ENCODE data around the gene PDIA5. TPM values are rescaled to one million over a fixed set of nuclear protein-coding genes. Genes with fewer than 3 reads are reported as not detected.
A peak's percentile ranks its signal among the peaks of the same experiment; 100 is the strongest.

Gene PDIA5
- total and polyA plus RNA-seq, 11 donors: 3.3 to 16.3 (median 6.4) TPM

DNA sequence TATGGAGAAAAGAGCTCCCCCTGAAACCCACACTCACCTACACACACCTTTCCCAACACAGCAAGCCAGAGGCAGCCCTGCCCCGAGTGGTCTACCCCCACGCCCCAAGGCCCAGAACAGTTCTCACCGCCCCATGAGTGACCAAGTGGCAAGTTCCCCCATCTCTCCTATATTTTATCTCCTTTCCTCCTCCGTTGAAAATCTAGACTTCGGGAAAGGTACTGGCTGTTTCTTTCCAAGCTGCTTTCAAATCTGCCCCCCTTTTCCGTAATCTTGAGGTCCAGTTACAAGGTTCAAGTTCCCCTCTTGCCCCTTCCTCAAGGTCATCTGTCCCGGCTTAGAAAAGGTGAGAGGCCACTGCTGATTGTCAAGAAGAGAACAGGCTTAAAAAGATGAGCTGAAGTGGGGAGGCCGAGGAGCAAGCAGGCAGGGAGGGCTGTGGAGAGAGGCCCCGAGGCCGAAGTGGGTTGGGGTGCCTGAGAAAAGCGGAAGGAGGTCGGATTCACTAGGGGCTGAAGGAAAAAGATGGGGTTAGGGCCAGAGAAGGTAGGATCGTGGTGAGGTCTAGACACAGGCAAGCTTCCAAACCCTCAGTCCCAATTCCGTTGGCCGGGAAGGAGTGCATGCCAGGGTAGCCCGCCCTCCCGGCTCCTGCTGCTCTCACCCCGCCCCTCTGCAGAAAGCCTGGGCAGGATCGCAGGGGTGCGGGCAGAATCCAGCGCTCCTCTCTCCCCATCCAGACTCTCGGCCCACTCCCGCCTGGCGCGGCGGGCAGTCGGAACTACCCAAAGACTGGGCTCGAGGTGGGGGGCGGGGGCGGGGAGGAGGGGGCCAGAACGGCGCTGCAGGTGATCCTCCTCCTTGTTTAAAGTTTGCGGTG, 40.9 kb upstream of the PDIA5 start:
- Histone ChIP-seq H3K27ac (peak overlapping the region in 9 of 12 donors; percentile 9 to 73 (median 52)), H3K4me1 (peaks cover 0 to 31% (median 27%) of the 10 kb centered on the region in 12 donors), H3K9me3 (no peaks in the 10 kb centered on the region), H3K27me3 (peaks cover 0 to 65% (median 11%) of the 10 kb centered on the region in 9 donors), H3K4me3 (peak overlapping the region; percentile 45 to 82 (median 68)), H3K36me3 (no peaks in the 10 kb centered on the region)
- peak in 4 of 5 donors; percentile 36 to 49 (median 43) for DNase-seq
- TF ChIP-seq, protein P1, sequence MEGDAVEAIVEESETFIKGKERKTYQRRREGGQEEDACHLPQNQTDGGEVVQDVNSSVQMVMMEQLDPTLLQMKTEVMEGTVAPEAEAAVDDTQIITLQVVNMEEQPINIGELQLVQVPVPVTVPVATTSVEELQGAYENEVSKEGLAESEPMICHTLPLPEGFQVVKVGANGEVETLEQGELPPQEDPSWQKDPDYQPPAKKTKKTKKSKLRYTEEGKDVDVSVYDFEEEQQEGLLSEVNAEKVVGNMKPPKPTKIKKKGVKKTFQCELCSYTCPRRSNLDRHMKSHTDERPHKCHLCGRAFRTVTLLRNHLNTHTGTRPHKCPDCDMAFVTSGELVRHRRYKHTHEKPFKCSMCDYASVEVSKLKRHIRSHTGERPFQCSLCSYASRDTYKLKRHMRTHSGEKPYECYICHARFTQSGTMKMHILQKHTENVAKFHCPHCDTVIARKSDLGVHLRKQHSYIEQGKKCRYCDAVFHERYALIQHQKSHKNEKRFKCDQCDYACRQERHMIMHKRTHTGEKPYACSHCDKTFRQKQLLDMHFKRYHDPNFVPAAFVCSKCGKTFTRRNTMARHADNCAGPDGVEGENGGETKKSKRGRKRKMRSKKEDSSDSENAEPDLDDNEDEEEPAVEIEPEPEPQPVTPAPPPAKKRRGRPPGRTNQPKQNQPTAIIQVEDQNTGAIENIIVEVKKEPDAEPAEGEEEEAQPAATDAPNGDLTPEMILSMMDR (IDR thresholded peaks at IDR 0.05): no peak
- TF ChIP-seq POLR2A (IDR thresholded peaks at IDR 0.05): no peak
- intact Hi-C loops (cut with DNase I): loop anchor here in 8 of 10 donors (2.0 to 10.0 kb wide), 8 partner anchors 83 to 529 kb away; partner anchors contain the start of gene SEC22A (in 1 of the 8)
- WGBS, 4 donors: 24 to 35% (median 29%) methylated on average over 22 to 33 of the region's 33 CpGs
- peak in 3 of 4 donors; percentile 35 to 63 (median 52) for ATAC-seq

DNA sequence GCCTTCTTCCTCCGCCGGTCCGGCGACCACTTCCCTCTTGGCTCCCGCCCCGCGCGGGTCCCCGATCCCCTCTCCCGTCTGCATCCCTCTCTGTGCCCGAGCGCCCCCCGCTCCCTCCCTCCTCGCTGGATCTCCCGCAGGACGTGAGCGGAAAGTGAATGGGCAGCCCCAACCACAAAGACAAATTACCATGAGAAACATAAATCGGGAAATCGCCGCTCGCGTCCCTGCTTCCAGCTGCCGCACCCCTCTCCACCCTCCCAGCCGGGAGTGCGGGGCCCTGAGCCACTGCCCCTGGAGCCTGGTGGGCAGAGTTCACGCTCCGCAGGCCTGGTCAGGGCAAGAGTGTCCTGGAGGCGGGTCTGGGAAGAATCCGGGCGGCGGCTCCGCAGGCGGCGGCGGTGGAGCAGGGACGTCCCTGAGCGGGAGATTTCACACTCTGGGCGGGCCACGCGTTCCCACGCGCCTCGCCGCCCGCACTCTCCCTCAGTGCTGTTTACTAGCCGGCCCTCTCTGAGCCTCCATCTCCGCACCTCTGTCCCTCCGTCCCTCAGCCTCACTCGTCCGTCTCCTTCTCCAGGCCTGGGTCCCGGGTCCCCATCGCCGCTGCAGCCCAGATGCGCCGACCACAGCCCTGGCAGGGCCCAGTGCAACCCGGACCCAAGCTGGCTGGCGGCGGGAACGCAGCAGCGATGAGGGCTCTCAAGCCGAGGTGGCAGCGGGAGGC, 40.1 kb upstream of the PDIA5 start:
- WGBS, 4 donors: 1% methylated on average over 20 to 62 of the region's 62 CpGs
- ATAC-seq (peak in 3 of 4 donors; percentile 25 to 55 (median 52)), DNase-seq (peak; percentile 36 to 74 (median 40))
- intact Hi-C loops (cut with DNase I): loop anchor here in 8 of 10 donors (2.0 to 10.0 kb wide), 8 partner anchors 84 to 528 kb away; partner anchors contain the start of gene SEC22A (in 1 of the 8)
- Histone ChIP-seq H3K4me1 (peaks cover 0 to 37% (median 28%) of the 10 kb centered on the region in 12 donors), H3K9me3 (no peaks in the 10 kb centered on the region), H3K4me3 (peak overlapping the region; percentile 45 to 82 (median 68)), H3K27me3 (peaks cover 0 to 65% (median 11%) of the 10 kb centered on the region in 9 donors), H3K36me3 (no peaks in the 10 kb centered on the region), H3K27ac (peak overlapping the region in 10 of 12 donors; percentile 9 to 73 (median 52))
- no peak for TF ChIP-seq POLR2A (IDR thresholded peaks at IDR 0.05)
- TF ChIP-seq, protein P1 (IDR thresholded peaks at IDR 0.05): no peak

DNA sequence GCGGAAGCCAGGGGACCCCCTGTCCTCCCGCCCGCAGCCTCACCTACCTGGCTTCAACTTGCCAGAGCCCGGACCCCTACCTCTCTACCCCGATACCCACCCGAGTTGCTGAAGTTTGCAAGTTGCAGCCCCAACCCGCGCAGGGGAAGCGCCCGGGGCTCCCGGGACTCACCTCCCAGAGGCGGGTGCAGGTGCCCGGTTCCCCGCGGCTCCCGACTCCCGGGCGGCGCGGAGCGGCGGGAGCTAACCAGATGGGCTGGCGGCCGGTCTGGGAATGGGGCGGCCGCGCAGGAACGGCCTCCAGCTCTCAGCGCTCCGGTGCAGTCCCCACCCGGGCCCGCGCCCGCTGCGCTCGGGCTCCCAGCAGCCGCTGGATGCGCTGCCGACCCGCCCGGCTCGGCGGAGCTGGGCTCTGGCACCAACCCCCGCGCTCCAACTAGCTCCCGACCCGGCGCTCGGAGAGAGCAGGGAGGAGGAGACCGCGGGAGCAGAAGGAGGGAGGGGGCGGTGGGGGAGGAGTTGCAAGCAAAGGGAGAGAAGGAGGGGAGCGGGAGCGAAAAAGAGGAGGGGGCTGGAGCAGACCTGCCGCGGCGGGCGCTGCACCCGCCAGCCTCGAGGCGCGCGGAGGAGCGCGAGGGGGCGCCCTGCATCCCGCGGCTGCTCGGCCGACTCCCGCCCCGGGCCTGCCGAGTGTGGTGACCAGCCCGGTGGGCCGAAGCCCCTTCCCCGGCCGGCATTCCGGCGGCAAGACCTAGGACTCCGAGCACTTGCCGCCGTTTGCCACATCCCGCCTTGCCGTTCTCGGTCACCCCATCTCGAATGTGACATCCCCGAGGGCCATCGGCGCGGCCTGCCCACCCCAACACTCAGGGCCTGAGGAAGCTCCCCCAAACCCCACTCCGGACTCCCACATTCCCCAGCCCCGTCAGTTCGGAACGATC, 39.3 kb upstream of the PDIA5 start, which contains the start of gene SEMA5B:
Gene SEMA5B, minus strand, starts transcription at position 472 of the 941 bp plus-strand sequence. CDS start 66,500 bp downstream, outside the sequence.
- Histone ChIP-seq H3K4me1 (peaks cover 0 to 34% (median 24%) of the 10 kb centered on the region in 12 donors), H3K27ac (peak within 1 kb of the TSS in 10 of 12 donors; percentile 9 to 73 (median 54)), H3K4me3 (peak within 1 kb of the TSS; percentile 45 to 82 (median 68)), H3K27me3 (peaks cover 0 to 65% (median 11%) of the 10 kb centered on the region in 9 donors), H3K9me3 (no peaks in the 10 kb centered on the region), H3K36me3 (no peaks in the 10 kb centered on the region)
- peak; percentile 29 to 73 (median 46) for DNase-seq
- peak; percentile 38 to 81 (median 74) for ATAC-seq
- TF ChIP-seq POLR2A (IDR thresholded peaks at IDR 0.05): no peak
- TF ChIP-seq, protein P1 (IDR thresholded peaks at IDR 0.05): peak; percentile 20 to 75 (median 49)
- WGBS, 4 donors: 0 to 1% (median 1%) methylated on average over 16 to 94 of the region's 94 CpGs
- intact Hi-C loops (cut with DNase I): loop anchor here (1.0 to 10.0 kb wide), 10 partner anchors 83 to 527 kb away; partner anchors contain the start of gene SEC22A (in 1 of the 10)

Measured in heart left ventricle (tissue), 16 donors.